HepG2 (cell line): Measurements from ENCODE around the gene ZNRF3. TPM values are rescaled to one million over a fixed set of nuclear protein-coding genes. Genes with fewer than 3 reads are reported as not detected.
A peak's percentile ranks its signal among the peaks of the same experiment; 100 is the strongest.

Source experiments
- CCAR2 ChIP-seq: fragments of 200-400 bp; formaldehyde crosslinking; optimal IDR thresholded peaks from 2 replicates; pipeline ENCODE3; 2018; ENCODE audit warnings: low read depth, mild to moderate bottlenecking, low read length, moderate library complexity
- CREM ChIP-seq, 2 experiments: sonication (generic) in 1 of 2; formaldehyde crosslinking in 1 of 2; IDR thresholded peaks; 2 replicates each; pipeline versions ENCODE4 v1.4.0 to v1.6.1; 2016 to 2020; ENCODE audit warnings: antibody characterized with exemption in 1 of 2, mild to moderate bottlenecking in 1 of 2, missing genetic modification reagents in 1 of 2
- KMT2B ChIP-seq: IDR thresholded peaks from 2 replicates; pipeline ENCODE4 v1.6.1; 2016; ENCODE audit warnings: missing genetic modification reagents, missing compliant biosample characterization
- MED1 ChIP-seq: sonication (generic); formaldehyde crosslinking; IDR thresholded peaks from 2 replicates; pipeline ENCODE4 v1.4.0; 2020; ENCODE audit warnings: missing genetic modification reagents
- MEIS2 ChIP-seq: sonication (generic); formaldehyde crosslinking; IDR thresholded peaks from 2 replicates; pipeline ENCODE4 v1.9.0; 2021; ENCODE audit warnings: mild to moderate bottlenecking, missing genetic modification reagents
- MLLT10 ChIP-seq: sonication (generic); formaldehyde crosslinking; IDR thresholded peaks from 2 replicates; pipeline ENCODE4 v1.4.0; 2020; ENCODE audit warnings: missing genetic modification reagents
- RFX1 ChIP-seq: fragments of 450-650 bp; IDR thresholded peaks from 2 replicates; pipeline ENCODE4 v1.6.1; 2017
- SP2 ChIP-seq: sonication (generic); formaldehyde crosslinking; IDR thresholded peaks from 2 replicates; pipeline ENCODE4 v1.5.1; 2020; ENCODE audit warnings: mild to moderate bottlenecking, missing genetic modification reagents
- TSC22D2 ChIP-seq: sonication (generic); formaldehyde crosslinking; IDR thresholded peaks from 2 replicates; pipeline ENCODE4 v1.5.1; 2020; ENCODE audit warnings: missing genetic modification reagents, mild to moderate bottlenecking, borderline replicate concordance
- ZNF496 ChIP-seq: sonication (generic); formaldehyde crosslinking; IDR thresholded peaks from 2 replicates; pipeline ENCODE4 v1.8.1; 2023; ENCODE audit warnings: mild to moderate bottlenecking, moderate library complexity, missing genetic modification reagents; ENCODE audit not compliant: insufficient replicate concordance
- ZNF547 ChIP-seq: sonication (generic); formaldehyde crosslinking; IDR thresholded peaks from 2 replicates; pipeline ENCODE4 v1.5.1; 2020; ENCODE audit warnings: mild to moderate bottlenecking, missing genetic modification reagents
- ZNF629 ChIP-seq: sonication (generic); formaldehyde crosslinking; conservative IDR thresholded peaks from 2 replicates; pipeline ENCODE4 v1.5.0; 2020; ENCODE audit warnings: missing genetic modification reagents
- ZNF768 ChIP-seq: sonication (generic); formaldehyde crosslinking; IDR thresholded peaks from 2 replicates; pipeline ENCODE4 v1.4.0; 2020; ENCODE audit warnings: missing genetic modification reagents
- ZSCAN29 ChIP-seq: sonication (generic); formaldehyde crosslinking; conservative IDR thresholded peaks from 2 replicates; pipeline ENCODE4 v1.4.0; 2020; ENCODE audit warnings: mild to moderate bottlenecking, missing genetic modification reagents
- ZZZ3 ChIP-seq: sonication (generic); formaldehyde crosslinking; IDR thresholded peaks from 2 replicates; pipeline ENCODE4 v1.4.0; 2020; ENCODE audit warnings: missing genetic modification reagents, mild to moderate bottlenecking, borderline replicate concordance
- polyA plus RNA-seq, 8 experiments: library from polyadenylated mRNA; depleted of rRNA in 3 of 8; stranded (reverse) in 7 of 8; unstranded in 1 of 8; fragments of >200 nt; fragmentation: Illumina TruSeq in 4 of 8; extraction: Trizol in 4 of 8; gene quantifications; 2 replicates each; pipeline versions ENCODE4 v1.2.1 to v1.2.3, GENCODE V29; 2011 to 2016; ENCODE audit warnings: low read depth in 4 of 8, missing spikeins in 1 of 8, mixed read lengths in 1 of 8; ENCODE audit not compliant: insufficient read depth in 1 of 8
- total RNA-seq, 5 experiments: library from RNA; depleted of rRNA; stranded (reverse); fragments of >200 nt; fragmentation: Illumina TruSeq; extraction: Trizol; gene quantifications; 2 replicates each; pipeline ENCODE4 v1.2.3, GENCODE V29; 2016; ENCODE audit warnings: low read depth in 1 of 5
- TF ChIP-seq, protein P1 (sequence below): sonication (generic); formaldehyde crosslinking; IDR thresholded peaks from 2 replicates; pipeline ENCODE4 v1.4.0; 2020; ENCODE audit warnings: missing genetic modification reagents
- TF ChIP-seq, protein P2 (sequence below): sonication (generic); formaldehyde crosslinking; IDR thresholded peaks from 2 replicates; pipeline ENCODE4 v1.5.0; 2020; ENCODE audit warnings: mild to moderate bottlenecking, missing genetic modification reagents
- TF ChIP-seq, protein P3 (sequence below): sonication (generic); formaldehyde crosslinking; IDR thresholded peaks from 2 replicates; pipeline ENCODE4 v1.5.1; 2020; ENCODE audit warnings: missing genetic modification reagents, mild to moderate bottlenecking, borderline replicate concordance
- TF ChIP-seq, protein P4 (sequence below): sonication (generic); formaldehyde crosslinking; IDR thresholded peaks from 2 replicates; pipeline ENCODE4 v1.4.0; 2020; ENCODE audit warnings: missing genetic modification reagents

The ZNRF3 gene
- total and polyA plus RNA-seq, 2 of the 13 experiments (the other 11 are each of a cell fraction or from before 2014, with no cell fraction given): 20.3 to 36.7 TPM

DNA sequence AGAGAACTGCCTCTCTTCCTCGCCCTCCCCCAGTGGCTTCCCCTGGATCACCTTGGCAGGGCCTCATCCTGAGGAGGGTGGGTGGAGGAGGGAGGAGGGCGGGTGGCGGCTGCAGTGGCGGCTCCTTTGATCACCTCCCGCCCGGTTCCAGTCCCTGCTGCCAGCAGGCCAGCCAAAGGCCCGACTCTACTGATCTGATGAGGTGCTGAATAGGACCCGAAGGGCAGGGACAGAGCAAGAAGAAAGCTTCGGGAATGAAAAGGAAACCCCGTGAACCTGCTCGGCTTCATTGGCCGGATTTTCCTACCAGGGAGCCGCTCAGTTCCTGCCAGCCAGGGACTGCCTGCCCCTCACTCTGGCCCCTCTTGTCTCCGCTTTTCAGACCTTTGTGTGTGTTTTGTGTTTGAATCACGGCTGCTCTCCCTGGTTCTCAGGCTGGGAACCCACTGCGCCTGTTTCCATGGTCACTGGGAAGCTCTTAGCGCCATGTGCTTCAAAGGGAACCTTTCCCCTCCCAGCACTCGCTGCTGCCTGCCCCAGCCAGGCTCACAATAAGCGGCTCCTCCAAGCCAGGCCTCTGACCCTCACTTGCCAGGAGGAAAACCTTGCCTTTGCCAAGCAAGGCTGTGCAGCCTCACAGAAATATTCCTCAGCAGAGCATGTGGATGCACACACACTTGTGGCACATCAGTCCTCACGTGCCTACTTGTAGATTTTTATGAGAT lies 121.4 kb downstream of the ZNRF3 start (continued):
- TF ChIP-seq, protein P1, sequence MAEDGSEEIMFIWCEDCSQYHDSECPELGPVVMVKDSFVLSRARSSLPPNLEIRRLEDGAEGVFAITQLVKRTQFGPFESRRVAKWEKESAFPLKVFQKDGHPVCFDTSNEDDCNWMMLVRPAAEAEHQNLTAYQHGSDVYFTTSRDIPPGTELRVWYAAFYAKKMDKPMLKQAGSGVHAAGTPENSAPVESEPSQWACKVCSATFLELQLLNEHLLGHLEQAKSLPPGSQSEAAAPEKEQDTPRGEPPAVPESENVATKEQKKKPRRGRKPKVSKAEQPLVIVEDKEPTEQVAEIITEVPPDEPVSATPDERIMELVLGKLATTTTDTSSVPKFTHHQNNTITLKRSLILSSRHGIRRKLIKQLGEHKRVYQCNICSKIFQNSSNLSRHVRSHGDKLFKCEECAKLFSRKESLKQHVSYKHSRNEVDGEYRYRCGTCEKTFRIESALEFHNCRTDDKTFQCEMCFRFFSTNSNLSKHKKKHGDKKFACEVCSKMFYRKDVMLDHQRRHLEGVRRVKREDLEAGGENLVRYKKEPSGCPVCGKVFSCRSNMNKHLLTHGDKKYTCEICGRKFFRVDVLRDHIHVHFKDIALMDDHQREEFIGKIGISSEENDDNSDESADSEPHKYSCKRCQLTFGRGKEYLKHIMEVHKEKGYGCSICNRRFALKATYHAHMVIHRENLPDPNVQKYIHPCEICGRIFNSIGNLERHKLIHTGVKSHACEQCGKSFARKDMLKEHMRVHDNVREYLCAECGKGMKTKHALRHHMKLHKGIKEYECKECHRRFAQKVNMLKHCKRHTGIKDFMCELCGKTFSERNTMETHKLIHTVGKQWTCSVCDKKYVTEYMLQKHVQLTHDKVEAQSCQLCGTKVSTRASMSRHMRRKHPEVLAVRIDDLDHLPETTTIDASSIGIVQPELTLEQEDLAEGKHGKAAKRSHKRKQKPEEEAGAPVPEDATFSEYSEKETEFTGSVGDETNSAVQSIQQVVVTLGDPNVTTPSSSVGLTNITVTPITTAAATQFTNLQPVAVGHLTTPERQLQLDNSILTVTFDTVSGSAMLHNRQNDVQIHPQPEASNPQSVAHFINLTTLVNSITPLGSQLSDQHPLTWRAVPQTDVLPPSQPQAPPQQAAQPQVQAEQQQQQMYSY: 0 out of 2 replicates have a peak, but pooled peaks have one; percentile 18
- TF ChIP-seq MED1 (peak; percentile 70; the same call in 1 of the 2 replicates), ZNF768 (CRISPR knock-in tag) (no peak), ZNF496 (CRISPR knock-in tag) (no peak), SP2 (no peak), ZSCAN29 (CRISPR knock-in tag) (peak; percentile 77), RFX1 (peak; percentile 82), TSC22D2 (no peak), CCAR2 (no peak), CREM (IDR thresholded peaks at IDR 0.05) (peak; percentile 34; the same call in 1 of the 2 replicates), CREM (CRISPR knock-in tag; IDR thresholded peaks at IDR 0.05) (no peak), MEIS2 (CRISPR knock-in tag) (peak; percentile 61), KMT2B (CRISPR knock-in tag) (peak; percentile 62), ZNF629 (CRISPR knock-in tag) (no peak; the same call in 1 of the 2 replicates), ZZZ3 (CRISPR knock-in tag) (no peak), ZNF547 (0 out of 2 replicates have a peak, but pooled peaks have one; percentile 22), MLLT10 (CRISPR knock-in tag) (no peak)
- TF ChIP-seq, protein P2, sequence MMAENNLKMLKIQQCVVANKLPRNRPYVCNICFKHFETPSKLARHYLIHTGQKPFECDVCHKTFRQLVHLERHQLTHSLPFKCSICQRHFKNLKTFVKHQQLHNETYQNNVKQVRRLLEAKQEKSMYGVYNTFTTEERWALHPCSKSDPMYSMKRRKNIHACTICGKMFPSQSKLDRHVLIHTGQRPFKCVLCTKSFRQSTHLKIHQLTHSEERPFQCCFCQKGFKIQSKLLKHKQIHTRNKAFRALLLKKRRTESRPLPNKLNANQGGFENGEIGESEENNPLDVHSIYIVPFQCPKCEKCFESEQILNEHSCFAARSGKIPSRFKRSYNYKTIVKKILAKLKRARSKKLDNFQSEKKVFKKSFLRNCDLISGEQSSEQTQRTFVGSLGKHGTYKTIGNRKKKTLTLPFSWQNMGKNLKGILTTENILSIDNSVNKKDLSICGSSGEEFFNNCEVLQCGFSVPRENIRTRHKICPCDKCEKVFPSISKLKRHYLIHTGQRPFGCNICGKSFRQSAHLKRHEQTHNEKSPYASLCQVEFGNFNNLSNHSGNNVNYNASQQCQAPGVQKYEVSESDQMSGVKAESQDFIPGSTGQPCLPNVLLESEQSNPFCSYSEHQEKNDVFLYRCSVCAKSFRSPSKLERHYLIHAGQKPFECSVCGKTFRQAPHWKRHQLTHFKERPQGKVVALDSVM: no peak
- TF ChIP-seq, protein P3, sequence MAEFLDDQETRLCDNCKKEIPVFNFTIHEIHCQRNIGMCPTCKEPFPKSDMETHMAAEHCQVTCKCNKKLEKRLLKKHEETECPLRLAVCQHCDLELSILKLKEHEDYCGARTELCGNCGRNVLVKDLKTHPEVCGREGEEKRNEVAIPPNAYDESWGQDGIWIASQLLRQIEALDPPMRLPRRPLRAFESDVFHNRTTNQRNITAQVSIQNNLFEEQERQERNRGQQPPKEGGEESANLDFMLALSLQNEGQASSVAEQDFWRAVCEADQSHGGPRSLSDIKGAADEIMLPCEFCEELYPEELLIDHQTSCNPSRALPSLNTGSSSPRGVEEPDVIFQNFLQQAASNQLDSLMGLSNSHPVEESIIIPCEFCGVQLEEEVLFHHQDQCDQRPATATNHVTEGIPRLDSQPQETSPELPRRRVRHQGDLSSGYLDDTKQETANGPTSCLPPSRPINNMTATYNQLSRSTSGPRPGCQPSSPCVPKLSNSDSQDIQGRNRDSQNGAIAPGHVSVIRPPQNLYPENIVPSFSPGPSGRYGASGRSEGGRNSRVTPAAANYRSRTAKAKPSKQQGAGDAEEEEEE (CRISPR knock-in tag): no peak
- TF ChIP-seq, protein P4, sequence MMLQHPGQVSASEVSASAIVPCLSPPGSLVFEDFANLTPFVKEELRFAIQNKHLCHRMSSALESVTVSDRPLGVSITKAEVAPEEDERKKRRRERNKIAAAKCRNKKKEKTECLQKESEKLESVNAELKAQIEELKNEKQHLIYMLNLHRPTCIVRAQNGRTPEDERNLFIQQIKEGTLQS: no peak
